Activated T-helper 2 cell treated with anti-CD3 and anti-CD28 coated beads, Interferon-gamma antibody, Interleukin-2, Interleukin-4, amounts not matched to agents 10 μg/mL and 5 μg/mL and 100 μg/mL, durations not matched to agents 14 hours and 24 hours and 36 hours (primary cell): ENCODE data around the gene FLNB. TPM values are rescaled to one million over a fixed set of nuclear protein-coding genes. Genes with fewer than 3 reads are reported as not detected.
"Not testable (repeated sequence)": the region's sequence is repeated elsewhere in the genome, so short reads cannot be mapped to it uniquely, and the experiment has no call there.

Source experiments
- DNase-seq: peaks from one replicate; pipeline ENCODE4 v3.0.0; 2021; ENCODE audit warnings: low spot score
- H3K27ac Mint-ChIP-seq: one replicate; pipeline ENCODE4 v1.8.0; 2021; ENCODE audit warnings: mixed read lengths
- H3K27me3 Mint-ChIP-seq: one replicate; pipeline ENCODE4 v1.8.0; 2021; ENCODE audit warnings: low read depth, mixed read lengths
- H3K36me3 Mint-ChIP-seq: one replicate; pipeline ENCODE4 v1.8.0; 2021; ENCODE audit warnings: low read depth, mixed read lengths
- H3K4me1 Mint-ChIP-seq: one replicate; pipeline ENCODE4 v1.8.0; 2021; ENCODE audit warnings: low read depth, mixed read lengths
- H3K4me3 Mint-ChIP-seq: one replicate; pipeline ENCODE4 v1.8.0; 2021; ENCODE audit warnings: low read depth, mild to moderate bottlenecking, moderate library complexity, mixed read lengths
- H3K9me3 Mint-ChIP-seq: one replicate; pipeline ENCODE4 v1.8.0; 2021; ENCODE audit warnings: mixed read lengths
- intact Hi-C: fragments of 100-400 bp; cut with micrococcal nuclease; formaldehyde crosslinking; loops from one replicate; pipeline ENCODE4 v1.15.1; 2023
- total RNA-seq: library from RNA; stranded (reverse); gene quantifications from 2 replicates; pipeline ENCODE4 v1.2.3, GENCODE V29; 2022

The FLNB gene
- total RNA-seq, 1 donor from 2014 or later = 35.6 TPM

DNA sequence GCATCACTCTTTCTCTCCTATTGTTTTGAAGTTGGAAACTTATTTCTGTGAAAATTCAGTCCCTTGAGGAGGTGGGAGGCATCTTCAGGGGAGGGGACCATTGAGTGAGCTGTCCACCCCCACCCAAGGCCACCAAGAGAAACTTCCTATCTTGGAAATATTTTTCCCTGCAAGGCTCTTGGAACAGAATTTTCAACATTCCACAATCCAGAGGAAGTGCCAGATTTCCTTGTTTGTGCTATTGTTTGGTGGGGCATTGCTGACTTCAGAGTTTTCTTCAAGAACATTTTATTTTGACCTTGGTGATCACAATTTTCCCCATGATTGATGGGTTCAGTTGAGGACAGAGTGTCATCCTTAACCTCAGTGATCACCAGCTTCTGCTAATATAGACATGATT is 190.6 kb downstream of the FLNB start:
- H3K27ac Mint-ChIP-seq = no peak overlapping the region
- H3K4me3 Mint-ChIP-seq = no peak overlapping the region
- no peak for DNase-seq
- H3K9me3 Mint-ChIP-seq = no peaks in the 10 kb centered on the region
- peaks cover 6% of the 10 kb centered on the region for H3K4me1 Mint-ChIP-seq
- H3K27me3 Mint-ChIP-seq = no peaks in the 10 kb centered on the region
- intact Hi-C loops = loop anchor here (2.0 kb wide), 1 partner anchor 16 kb away; no protein-coding TSS in a partner anchor
- H3K36me3 Mint-ChIP-seq = no peaks in the 10 kb centered on the region

DNA sequence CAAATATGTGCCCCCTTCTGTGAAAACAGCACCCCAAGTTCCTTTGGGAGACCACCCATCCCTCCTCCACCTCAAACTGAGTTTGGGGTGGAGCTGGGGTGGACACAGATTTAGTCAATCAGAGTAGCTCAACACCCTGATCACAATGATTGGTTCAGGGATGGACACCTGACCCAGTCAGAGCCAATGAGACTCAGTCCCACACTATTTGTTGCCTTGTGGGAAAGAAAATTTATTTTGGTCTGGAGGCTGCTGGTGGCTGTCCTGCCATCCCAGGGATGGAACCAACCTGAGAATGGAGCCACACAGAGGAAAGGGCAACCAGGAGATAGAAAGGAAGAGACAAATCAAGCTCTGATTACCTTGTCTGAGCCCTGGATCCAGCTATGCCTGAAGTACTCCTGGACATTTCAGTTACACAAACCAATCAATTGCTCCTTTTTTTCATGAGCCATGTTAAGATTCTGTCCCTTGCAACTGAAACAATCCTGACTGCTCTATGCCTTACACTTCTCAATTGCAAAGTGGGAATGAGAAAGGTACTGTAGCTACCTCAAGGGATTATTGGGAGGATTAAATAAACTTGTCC is 192.0 kb downstream of the FLNB start:
- intact Hi-C loops = no loop called here

DNA sequence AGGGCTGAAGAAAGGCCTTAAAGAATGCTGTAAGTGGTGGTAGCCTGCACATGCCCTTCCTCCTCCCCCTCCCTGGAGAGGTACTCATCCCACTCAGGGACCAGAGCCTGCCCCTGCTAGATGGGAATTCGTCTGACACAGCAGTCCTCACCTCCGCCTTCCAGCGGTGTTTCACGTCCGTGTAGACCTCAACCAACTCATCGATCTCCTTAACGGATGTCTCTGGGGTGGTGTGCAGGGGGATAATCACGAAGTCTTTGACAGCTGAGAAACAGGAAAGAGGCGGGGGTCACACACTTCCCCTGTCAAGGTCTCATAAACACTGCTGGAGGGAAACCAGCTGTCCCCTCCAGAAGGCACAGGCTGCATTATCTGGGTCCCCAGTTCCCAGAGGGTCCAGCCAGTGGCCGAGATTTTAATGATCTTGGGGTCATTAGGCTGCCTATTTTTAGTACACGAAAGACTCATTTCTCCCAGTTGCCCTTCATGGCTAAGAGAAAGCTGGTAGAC is 192.7 kb downstream of the FLNB start:
- H3K4me1 Mint-ChIP-seq = peaks cover 12% of the 10 kb centered on the region
- intact Hi-C loops = no loop called here
- no peak for DNase-seq
- H3K27me3 Mint-ChIP-seq = no peaks in the 10 kb centered on the region
- H3K27ac Mint-ChIP-seq = no peak overlapping the region
- H3K9me3 Mint-ChIP-seq = no peaks in the 10 kb centered on the region
- no peak overlapping the region for H3K4me3 Mint-ChIP-seq
- no peaks in the 10 kb centered on the region for H3K36me3 Mint-ChIP-seq

More for the DNA sequence above, 192.0 kb downstream of the FLNB start:
- Mint-ChIP-seq H3K9me3 (no peaks in the 10 kb centered on the region), H3K27me3 (no peaks in the 10 kb centered on the region), H3K4me1 (peaks cover 6% of the 10 kb centered on the region), H3K4me3 (no peak overlapping the region), H3K36me3 (no peaks in the 10 kb centered on the region), H3K27ac (no peak overlapping the region)
- DNase-seq = no peak

DNA sequence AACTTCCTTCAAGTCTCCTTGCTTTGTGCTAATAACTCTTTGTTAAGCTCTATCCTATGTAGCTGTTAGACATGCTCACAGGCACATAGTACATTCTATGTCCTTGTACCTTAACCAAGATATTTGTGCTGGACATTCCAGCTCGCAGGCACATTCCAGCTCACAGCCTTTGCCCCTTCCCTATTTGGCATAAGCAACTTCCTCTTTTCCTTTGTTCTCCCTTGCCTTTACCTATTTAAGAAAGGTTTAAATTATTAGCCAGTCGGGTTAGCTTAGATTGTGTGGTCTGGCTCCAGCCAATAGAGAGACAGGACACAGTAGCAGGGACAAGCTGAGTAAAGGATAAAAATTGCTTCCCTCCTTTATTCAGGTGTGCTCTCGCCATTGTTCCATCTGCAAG is 193.2 kb downstream of the FLNB start:
- intact Hi-C loops, H3K9me3 Mint-ChIP-seq, H3K27ac Mint-ChIP-seq, H3K36me3 Mint-ChIP-seq, DNase-seq, H3K27me3 Mint-ChIP-seq, H3K4me3 Mint-ChIP-seq: not testable (repeated sequence)
- peaks cover 18% of the 10 kb centered on the region for H3K4me1 Mint-ChIP-seq

DNA sequence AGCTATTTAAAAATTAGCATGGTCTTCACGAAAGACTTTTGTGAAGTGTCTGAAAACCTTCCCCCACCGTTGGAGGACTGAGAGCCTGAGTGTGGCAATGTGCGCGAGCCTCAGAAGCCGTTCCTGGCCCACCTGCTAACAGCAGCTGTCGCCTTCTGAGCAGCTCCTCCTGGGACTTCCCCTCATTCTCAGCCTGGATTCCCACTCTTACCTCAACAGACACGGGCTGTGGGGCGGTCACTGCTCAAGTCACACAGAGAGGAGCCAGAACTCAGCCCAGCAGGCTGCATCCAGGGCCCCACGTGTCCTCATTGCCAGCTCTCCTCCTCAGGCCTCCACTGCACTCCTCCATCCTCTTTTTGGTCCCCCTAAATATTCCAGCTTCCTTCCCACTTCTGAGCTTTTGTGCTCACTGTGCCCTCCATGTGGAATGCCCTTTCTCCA is 194.7 kb downstream of the FLNB start:
- Mint-ChIP-seq H3K9me3 (no peaks in the 10 kb centered on the region), H3K27me3 (no peaks in the 10 kb centered on the region), H3K27ac (no peak overlapping the region), H3K4me1 (peaks cover 24% of the 10 kb centered on the region), H3K36me3 (no peaks in the 10 kb centered on the region), H3K4me3 (no peak overlapping the region)
- no peak for DNase-seq
- intact Hi-C loops = no loop called here

DNA sequence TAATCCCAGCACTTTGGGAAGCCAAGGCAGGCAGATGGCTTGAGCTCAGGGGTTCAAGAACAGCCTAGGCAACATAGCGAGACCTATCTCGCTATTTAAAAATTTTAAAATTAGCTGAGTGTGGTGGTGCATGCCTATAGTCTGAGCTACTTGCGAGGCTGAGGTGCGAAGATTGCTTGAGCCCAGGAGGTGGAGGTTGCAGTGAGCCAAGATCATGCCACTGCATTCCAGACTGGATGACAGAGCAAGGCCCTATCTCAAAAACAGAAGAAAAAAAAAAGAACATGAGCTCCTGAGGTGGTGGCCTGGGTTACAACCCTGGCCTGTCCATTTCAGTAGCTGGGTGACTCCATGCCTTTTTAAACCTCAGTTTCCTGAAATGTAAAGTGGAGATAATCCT is 195.3 kb downstream of the FLNB start:
- Mint-ChIP-seq H3K36me3 (no peaks in the 10 kb centered on the region), H3K4me1 (peaks cover 20% of the 10 kb centered on the region), H3K4me3 (no peak overlapping the region), H3K27me3 (no peaks in the 10 kb centered on the region), H3K9me3 (no peaks in the 10 kb centered on the region), H3K27ac (no peak overlapping the region)
- intact Hi-C loops = no loop called here
- DNase-seq = no peak

DNA sequence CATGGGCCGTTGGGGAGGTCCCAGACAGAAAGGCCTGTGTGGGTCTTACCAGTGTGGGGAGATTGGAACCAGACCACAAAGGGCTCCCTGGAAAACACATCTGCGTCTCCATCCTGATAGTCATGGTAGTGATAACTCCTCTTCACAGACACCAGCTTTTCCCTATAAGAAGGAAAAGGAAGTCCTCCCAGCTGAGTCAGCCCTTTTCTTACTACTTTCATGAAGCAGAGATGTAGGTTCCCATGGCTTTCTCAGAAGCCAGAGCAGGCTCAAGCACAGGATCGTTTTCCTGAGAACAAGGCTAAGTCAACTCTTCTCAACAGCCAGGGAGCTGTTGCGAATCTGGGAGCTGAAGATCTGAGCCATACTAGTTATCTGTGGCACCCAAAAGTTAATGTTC is 196.5 kb downstream of the FLNB start:
- Mint-ChIP-seq H3K27ac (no peak overlapping the region), H3K4me3 (no peak overlapping the region), H3K4me1 (peaks cover 18% of the 10 kb centered on the region), H3K36me3 (no peaks in the 10 kb centered on the region), H3K27me3 (peaks cover 5% of the 10 kb centered on the region), H3K9me3 (no peaks in the 10 kb centered on the region)
- no peak for DNase-seq
- intact Hi-C loops = no loop called here

DNA sequence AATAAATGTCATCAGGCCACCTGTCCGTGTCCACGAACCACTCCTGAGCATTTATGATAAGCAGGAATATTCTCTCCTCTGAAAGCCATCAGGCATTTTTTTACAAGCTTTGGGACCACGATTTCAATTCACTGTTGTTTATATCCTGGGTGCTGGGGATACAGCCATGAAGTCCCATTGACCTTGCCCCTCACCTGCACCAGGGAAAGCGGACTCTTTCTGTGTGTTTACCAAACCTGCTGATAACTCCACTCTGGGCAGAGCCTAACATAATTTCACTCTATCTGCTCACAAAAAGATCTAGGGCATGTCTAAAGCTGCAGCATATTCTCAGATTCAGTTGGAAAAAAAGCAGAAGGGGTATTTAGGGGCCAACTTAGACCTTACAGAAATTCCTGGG is 197.8 kb downstream of the FLNB start:
- no peak for DNase-seq
- peaks cover 20% of the 10 kb centered on the region for H3K4me1 Mint-ChIP-seq
- intact Hi-C loops = loop anchor here (1.0 kb wide), 1 partner anchor 8 kb away; no protein-coding TSS in a partner anchor
- H3K27ac Mint-ChIP-seq = peak overlapping the region; percentile 79
- H3K4me3 Mint-ChIP-seq = no peak overlapping the region
- H3K36me3 Mint-ChIP-seq = no peaks in the 10 kb centered on the region
- H3K27me3 Mint-ChIP-seq = peaks cover 11% of the 10 kb centered on the region
- no peaks in the 10 kb centered on the region for H3K9me3 Mint-ChIP-seq

DNA sequence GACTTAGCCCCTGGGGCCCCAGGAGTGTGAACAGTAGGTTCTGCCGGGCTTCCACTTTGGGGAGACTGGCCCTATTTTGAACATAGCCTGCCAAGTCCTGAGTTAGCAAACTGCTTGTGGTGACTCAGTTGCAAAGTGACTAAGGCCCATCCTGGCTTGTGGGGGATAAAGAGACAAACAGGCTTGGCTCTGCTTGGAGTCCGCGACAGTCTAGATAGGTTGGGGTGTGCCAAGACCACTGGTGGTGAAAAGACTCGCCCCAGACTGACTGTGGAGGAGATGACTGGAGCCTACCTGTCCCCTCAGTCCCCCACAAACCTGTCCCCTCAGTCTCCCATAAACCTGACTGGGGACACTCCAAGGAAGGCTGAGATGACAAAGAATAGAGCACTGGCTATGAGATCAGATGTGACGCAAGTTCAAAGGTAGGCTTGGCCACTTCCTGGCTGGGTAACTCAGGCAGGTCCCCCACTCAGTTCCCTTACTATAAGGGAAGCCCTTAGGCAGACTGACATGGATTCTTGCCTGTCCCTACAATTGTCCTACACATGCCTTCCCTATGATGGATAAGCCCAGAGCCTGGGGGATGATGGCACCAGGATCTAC is 198.3 kb downstream of the FLNB start:
- Mint-ChIP-seq H3K27ac (peak overlapping the region; percentile 79), H3K4me3 (no peak overlapping the region), H3K36me3 (no peaks in the 10 kb centered on the region), H3K4me1 (peaks cover 20% of the 10 kb centered on the region), H3K9me3 (no peaks in the 10 kb centered on the region), H3K27me3 (peaks cover 14% of the 10 kb centered on the region)
- DNase-seq = peak; percentile 13
- intact Hi-C loops = loop anchor here (1.0 kb wide), 1 partner anchor 8 kb away; no protein-coding TSS in a partner anchor

DNA sequence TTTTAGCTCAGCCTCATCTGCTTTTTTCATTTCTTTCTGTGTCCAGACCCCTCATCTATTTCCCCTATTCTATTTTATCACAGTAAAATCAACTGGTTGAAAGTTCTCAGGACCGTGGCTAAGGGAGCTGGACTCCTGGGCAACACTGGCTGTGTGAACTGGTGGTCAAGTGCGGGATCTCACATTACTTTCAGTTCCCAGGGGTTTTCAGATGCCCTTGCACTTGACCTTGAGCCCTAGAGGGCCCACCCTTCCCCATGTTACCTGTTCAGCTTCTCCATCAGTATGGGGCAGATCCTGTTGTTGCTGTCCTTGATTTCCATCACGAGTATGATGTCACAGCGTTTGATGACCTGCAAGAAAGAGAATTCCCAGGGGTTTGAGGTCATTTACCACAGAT is 199.7 kb downstream of the FLNB start:
- peaks cover 20% of the 10 kb centered on the region for H3K4me1 Mint-ChIP-seq
- no peaks in the 10 kb centered on the region for H3K36me3 Mint-ChIP-seq
- H3K27ac Mint-ChIP-seq = no peak overlapping the region
- peaks cover 14% of the 10 kb centered on the region for H3K27me3 Mint-ChIP-seq
- DNase-seq = no peak
- no peak overlapping the region for H3K4me3 Mint-ChIP-seq
- intact Hi-C loops = no loop called here
- no peaks in the 10 kb centered on the region for H3K9me3 Mint-ChIP-seq

DNA sequence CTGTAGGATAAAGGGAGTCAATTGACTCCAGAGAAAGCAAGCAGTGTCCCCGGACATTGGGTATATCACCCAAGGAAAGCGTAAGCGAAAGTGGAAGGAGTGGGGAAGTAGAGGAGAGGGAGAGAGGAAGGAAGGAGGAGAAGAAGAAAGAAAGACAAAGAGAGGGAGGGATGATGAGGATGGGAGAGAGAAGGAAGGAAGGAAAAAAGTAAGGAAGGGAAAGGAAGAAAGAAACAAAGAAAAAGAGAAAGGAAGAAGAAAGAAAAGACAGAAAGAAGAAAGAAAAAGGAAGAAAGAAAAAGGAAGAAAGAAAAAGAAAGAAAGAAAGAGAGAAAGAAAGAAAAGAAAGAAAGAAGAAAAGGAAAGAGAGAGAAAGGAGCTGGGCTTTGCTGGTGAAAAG is 201.7 kb downstream of the FLNB start:
- DNase-seq = no peak
- peaks cover 31% of the 10 kb centered on the region for H3K4me1 Mint-ChIP-seq
- intact Hi-C loops = no loop called here
- H3K9me3 Mint-ChIP-seq = no peaks in the 10 kb centered on the region
- peaks cover 14% of the 10 kb centered on the region for H3K27me3 Mint-ChIP-seq
- H3K4me3 Mint-ChIP-seq = no peak overlapping the region
- H3K36me3 Mint-ChIP-seq = no peaks in the 10 kb centered on the region
- peak overlapping the region; percentile 8 for H3K27ac Mint-ChIP-seq

DNA sequence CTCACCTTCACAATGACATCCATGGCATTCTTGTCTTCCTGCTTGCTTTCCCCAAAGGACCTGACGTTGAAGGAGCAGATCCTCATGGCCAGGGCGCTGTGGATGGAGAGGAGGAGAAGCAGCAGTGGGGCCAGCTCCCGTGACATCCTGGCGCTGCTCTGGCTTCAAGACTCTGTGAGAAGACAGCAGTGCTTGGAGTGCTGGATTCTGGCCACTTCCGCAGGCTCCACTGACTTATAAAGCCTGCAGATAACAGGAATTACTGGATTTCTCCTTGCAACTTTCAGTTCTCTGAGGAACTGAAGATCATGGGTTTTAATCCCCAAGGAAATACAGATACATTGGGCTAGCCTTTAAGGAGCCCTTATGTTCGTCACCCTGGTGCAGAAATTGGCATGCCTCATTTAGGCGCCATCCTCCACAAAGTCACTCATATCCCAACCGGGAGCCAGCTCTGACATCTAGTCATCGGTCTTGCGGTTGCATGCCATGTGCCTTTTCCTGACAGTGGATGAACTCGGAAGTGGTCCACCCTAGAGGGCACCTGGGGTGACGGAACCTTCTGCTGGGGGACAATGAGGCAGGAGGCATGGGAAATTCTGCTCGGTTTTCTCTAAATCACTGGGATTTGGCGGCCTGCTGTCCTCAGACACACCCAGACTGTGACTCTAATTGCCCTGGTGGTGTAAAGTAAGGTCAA is 202.7 kb downstream of the FLNB start, which contains the start of gene DNASE1L3:
Gene DNASE1L3, minus strand, starts transcription at position 212 of the 700 bp plus-strand sequence. Its CDS starts 66 bp downstream, at position 146.
- intact Hi-C loops = no loop called here
- no peak within 1 kb of the TSS for H3K4me3 Mint-ChIP-seq
- H3K27me3 Mint-ChIP-seq = peaks cover 14% of the 10 kb centered on the region
- H3K36me3 Mint-ChIP-seq = no peaks in the 10 kb centered on the region
- no peak for DNase-seq
- no peaks in the 10 kb centered on the region for H3K9me3 Mint-ChIP-seq
- peak within 1 kb of the TSS; percentile 8 for H3K27ac Mint-ChIP-seq
- H3K4me1 Mint-ChIP-seq = peaks cover 33% of the 10 kb centered on the region
